GM20431 (cell line): ENCODE measurements around the gene RIMS4.
"Not testable (repeated sequence)": the region's sequence is repeated elsewhere in the genome, so short reads cannot be mapped to it uniquely, and the experiment has no call there.

Source experiments
- in situ Hi-C: fragments of 300-500 bp; cut with MseI, MboI; formaldehyde crosslinking; loops from one replicate; pipeline ENCODE4 v1.15.0; 2020; ENCODE audit warnings: low sequenced_read_pairs; ENCODE audit not compliant: unreplicated experiment

Gene RIMS4

DNA sequence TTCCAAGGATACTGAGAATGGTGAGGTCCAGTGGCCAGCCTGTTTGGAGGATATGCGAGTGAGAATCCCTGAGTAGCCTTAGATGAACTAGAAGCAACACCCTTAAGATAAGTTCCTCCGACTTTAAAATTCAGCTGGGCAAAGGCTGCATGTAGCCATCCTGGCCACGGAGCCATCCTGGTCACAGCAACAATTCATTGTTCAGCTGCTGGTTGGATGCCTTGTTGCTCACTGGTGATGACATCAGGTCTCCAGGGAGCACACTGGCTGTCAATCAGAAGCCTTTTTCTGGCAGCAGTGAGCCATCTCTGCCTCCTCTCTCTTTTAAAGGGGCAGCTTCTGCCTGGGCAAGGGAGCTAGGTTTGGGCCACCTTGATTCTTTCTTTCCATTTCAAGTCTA lies 22.4 kb upstream of the RIMS4 start:
- in situ Hi-C loops = no loop called here

DNA sequence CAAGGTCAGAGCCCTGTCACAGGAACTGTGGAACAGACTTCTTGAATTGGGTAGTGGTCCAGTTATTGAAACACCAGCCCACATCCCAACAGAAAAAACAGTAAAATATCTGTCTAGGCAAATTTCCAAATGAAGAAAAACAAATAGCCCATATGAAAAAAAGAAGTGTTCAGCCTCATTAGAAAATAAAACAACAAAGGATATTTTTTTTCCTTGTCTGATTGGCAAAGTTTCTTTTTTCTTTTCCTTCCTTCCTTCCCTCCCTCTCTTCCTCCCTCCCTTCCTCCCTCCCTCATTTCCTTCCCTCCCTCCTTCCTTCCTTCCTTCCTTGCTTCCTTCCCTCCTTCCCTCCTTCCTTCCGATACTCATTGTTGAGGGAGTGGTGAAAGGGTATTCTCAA lies 20.6 kb upstream of the RIMS4 start:
- in situ Hi-C loops = no loop called here

DNA sequence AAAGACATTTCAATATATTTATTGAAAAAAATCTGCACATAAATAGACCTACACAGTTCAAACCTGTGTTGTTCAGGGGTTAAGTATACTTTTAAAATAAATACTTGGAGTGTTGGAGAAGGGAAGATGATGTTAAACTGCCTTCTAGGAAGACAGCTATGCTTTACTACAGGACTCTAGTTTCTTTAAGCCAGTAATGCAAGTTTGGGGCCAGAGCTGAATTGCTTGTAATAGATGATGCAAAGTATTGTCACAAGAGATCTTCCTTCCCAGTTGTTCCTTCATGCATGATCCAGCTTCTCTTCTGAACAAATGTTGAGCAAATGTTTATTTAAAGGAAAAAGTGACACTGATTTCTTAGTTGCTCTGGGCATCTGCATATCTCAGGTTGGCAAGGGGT lies 20.2 kb upstream of the RIMS4 start:
- in situ Hi-C loops = no loop called here

DNA sequence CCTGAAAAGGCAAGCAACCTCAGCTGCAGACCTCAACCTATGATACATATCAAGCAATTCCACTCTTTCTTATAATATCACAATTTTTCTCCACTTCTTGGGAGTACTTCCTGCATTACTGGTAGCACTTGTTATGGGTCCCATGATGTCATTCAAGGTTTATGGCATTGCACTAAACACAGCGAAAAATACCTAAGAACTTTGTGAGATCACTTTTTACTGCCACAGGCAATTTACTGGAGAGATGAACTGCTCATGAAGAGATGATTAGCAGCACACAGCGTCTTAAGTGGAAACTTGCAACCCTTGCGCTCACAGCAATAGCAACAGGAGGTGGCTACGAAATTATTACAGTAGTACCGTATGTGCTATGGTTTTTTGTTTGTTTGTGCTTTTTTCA lies 19.3 kb upstream of the RIMS4 start:
- in situ Hi-C loops = no loop called here

DNA sequence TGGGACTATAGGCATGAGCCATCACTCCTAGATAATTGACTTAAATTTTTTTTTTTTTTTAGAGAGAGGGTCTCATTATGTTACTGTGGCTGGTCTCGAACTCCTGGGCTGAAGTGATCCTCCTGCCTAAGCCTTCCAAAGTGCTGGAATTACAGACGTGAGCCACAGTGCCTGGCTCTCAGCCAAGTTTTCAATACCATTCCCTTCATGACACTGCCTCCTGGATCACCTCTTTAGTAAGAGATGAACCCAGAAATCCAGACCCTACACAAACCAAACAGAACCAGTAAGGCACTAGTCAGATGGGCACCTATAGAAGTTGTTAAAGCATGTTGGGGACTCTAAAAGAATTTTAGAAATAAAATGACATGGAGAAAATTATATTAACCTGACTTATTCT lies 18.3 kb upstream of the RIMS4 start:
- in situ Hi-C loops = no loop called here

DNA sequence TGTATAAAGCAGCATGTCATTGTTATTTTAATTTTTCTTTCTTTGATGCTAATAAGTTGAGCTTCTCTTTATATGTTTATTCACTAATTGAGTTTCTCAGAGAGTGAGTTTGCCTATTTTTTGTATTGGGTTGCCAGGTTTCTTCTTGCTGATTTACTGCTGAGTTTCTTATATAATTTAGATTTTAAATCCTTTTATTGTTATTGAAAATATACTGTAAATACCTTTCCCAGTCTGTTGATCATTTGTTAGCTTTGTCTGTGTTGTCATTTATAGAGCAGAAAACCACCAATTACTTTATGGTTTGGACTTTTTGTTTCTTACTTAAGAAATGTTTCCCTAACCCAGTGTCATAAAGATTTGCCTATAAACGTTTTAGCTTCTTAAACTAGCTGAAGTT lies 17.1 kb upstream of the RIMS4 start:
- in situ Hi-C loops = no loop called here

DNA sequence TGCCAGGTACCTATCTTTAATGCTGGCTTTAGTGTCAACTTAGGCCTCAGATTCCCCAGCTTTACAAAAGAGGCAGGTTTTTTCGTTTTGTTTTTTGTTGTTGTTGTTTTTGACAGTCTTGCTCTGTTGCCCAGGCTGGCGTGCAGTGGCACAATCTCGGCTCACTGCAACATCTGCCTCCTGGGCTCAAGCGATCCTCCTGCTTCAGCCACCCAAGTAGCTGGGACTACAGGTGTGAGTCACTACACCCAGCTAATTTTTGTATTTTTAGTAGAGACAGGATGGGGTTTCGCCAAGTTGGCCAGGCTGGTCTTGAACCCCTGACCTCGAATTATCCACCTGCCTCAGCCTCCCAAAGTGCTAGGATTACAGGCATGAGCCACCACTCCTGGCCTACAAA lies 11.2 kb upstream of the RIMS4 start:
- in situ Hi-C loops = not testable (repeated sequence)

DNA sequence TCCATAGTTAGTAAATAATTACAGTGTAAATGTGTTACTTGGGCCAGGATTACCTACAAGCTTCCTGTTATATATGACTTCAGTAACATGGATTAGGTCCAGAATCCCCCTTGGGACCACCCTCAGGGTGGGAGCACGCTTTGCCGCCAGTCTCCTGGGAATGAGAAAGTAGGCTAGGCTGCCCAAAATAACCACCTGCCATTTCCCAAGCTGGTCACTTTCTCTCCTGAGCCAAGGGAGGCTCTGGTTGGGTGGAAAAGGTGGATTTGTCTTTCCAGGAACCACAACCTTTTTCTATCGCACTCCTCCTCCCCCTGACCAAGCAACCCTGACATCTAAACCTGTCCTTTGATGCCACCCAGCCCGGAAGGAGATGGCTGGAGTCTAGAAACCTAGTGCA lies 9.6 kb upstream of the RIMS4 start:
- in situ Hi-C loops = no loop called here

DNA sequence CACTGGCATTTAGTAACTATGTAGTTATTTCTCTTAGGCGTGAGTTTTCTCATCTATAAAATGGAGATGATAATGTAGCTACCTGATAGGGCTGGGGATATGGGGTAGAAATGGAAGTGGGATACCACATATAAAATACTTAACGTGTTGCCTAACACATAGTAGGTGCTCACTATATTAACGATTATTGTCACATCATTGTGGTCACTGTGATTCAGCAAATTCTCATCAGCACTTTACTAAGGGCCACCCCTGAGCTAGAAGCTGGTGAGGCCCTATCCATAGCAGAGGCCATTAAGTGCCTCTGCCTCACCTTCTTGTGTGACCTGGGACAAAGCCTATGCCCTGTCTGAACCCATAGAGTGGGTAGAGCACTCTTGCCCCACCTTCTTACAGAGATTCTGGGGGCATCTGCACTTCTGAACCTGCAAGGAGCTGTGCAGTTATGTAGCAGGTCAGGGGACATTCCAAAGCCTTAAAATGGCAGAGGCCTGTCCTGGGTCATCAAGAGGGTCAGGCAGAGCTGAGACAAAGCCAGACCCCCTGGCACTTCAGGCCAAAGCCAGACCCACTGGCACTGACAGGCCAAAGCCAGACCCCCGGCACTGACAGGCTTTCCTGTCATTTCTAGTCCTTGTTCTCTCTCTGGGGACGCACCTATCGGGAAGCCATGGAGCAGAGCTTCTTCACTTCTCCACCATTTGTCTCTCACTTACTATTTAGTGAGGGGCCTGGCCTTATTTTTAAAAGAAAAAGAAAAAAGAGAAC lies 7.0 kb upstream of the RIMS4 start:
- in situ Hi-C loops = no loop called here

DNA sequence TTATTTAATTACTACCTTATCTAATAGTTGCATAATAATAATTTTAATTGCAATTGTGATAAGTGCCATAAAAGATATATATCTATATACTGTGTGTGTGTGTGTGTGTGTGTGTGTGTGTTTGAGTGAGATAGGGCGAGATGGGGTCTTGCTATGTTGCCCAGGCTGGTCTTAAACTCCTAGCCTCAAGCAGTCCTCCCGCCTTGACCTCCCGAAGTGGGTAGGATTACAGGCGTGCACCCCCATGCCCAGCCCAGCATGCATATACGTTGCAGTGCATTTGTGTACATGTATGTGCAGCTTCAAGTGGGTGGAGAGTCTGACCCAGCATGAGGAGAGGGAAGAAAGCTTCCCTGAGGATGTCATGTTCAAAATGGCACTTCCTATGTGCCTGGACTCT lies 4.6 kb upstream of the RIMS4 start:
- in situ Hi-C loops = no loop called here

DNA sequence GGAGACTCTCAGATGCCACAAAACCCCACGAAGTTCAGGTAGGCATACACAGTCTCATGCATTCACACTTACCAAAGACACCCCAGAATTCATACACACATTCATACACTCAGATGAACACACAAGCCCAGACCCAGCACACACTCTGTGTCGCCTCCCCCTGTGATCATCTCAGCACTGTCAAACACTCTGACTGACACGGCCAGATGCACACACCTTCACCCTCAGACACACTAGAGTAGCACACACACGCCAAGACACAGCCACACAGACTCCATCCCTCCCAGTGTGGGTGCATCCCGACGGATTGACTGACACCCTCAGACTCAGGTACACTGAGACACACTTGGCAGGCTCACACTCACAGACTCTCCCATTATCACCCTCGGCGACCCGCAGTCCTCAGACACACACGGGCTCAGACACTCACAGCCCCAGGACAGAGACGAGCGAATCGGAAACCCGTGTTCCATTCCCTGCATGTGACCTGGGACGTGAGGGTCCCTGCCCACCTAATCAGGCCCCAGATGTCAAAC lies 872 bp upstream of the RIMS4 start:
- in situ Hi-C loops = no loop called here

DNA sequence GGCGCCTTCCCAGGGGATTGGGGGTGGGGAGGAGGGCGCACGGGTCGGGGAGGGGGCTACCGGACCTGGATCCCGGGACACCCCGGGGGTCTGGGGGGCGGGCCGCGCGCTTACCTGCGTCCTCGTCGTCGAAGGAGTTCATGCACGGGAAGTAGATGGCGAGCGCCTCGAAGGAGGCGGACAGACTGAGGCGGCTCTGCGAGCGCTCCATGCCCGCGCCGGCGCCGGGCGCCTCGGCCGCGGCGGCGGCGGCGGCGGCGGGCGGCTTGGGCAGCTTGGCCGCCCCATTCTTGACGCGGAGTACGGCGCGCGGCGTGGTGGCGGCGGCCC lies 320 bp downstream of the RIMS4 start:
- in situ Hi-C loops = no loop called here

DNA sequence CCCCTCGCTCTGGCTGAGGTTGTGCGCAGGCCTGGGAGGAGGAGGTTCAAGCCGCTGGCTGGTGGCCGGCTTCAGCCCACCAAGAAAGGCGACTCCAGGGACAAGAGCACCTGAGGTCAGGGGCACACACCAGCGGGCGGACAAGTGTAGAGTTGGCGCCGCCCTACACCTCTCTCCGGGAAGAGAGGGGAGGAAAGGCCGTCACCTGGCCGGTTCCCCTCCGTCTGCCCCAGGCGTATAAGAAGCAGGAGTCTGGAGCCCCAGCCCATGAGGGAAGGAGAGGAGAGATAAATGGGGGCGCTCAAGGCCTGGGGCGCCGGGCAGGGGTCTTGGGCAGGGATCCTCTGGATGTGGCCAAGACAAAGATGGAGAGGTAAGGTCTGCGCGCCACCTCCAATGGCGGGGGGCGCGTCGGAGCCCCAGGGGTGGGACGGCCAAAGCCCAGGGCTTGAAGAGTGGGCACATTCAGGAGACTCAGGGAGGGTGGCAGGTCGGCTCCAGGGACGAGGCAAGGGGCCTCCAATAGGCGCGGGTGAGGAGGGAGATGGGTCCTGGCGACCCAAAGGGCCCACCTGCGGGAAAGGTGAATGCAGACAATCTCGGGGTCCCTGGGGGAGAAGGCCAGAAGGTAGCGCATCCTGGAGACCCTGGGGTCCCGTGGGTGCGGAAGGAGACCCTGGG lies 826 bp downstream of the RIMS4 start:
- in situ Hi-C loops = no loop called here

DNA sequence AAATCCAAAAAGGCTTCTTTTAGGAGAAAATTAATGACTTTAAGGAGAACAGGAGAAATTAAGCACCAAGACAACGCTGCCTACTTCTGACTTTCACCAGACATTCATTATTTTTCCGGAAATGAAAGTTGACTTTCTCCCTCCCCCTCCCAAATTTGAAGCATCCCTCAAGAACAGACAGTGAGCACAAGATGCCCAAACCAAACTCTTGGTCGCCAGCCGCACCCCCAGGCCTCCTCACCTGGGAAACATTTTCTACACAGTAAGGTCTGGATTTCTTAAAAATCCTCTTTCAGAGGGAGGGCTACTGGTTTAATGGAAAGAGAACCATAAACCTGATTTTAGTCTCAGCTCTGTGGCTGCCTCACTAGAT lies 2.7 kb downstream of the RIMS4 start:
- in situ Hi-C loops = no loop called here

DNA sequence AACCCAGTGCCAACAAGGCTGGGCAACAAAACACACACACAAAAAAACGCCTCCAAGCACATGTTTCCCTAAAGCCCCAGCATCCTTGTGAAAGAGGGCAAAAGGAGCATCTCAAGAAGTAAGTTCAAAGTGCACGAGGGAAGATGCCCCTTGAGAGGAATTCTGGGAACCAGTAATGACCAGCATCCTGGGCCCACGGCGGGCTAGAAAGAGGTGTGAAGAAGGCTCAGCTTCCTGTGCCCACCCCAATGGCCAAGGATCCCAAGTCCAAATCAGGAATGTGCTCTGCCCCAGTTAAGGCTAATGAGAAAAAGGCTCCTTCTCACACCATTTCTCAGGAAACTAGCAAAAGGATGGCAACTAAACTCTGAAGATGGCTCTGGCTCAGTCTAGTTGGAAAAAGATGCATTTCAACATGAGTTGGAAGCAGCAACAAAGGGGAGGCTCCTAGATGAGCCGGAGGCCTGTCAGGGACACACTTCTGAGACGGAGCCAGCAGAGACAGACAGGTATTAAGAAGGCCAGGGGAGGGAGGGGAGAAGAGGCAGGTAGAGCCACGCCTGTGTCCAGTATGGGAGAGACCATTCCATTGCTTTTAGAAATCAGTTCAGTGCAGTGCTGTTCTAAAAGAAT lies 3.2 kb downstream of the RIMS4 start:
- in situ Hi-C loops = no loop called here

DNA sequence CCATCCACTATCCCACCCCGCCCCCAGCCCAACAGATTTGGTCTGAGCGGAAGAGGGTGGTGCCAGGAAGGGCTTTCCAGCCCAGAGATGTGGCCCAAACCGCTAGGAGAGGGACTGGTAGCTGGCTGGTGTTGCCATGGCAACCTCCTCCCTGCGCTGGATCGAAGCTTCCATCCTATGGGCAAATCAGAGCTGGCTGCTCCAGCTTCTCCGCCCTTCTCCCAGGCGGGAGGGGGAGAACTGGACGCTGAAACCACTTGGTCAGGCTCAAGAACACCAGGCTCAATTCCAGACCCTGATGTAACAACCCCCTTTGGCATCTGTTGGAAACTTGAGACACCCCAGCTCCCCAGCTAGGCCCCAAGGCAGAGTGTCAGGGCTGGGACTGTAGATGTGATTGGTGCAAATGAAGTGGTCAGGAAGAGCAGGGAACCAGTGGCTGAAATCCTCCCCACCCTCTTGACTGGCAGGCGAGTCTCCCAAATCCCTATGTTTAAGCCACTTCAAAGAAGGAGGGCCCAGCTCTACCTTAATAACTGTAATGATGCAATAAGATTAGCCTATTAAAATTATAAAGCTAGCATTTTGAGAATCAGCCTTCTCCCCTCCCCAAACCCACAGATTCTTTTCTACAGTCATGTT lies 4.2 kb downstream of the RIMS4 start:
- in situ Hi-C loops = no loop called here

DNA sequence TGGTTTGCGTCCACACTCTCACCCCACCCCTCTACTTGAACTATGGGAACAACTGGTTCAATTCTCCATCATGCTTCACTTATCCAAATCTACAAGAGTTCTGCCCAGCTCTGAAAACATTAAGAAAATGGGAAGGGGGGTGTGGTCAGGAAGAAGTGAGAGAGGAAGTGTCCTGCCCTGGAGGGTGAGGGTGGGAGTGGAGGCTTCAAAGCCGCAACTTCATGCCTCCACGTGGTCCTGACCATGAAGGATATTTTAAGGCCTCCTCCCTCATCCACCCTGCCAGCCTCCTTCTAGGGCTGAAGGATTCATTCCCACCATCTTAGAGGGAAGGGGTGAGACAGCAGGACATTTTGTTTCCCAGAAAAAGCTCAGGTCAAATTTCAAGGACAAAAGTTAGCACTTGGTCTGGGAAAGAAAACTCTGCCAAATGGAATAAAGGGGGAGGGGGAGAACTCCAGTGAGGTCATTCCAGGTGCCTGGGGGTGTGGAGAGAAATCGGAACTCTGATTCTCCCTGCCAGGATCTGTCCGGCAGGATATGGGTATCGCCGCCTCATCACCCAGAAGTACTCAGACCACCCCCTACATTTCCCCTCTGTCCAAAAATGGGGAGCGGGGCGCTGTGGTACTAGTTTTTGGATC lies 4.9 kb downstream of the RIMS4 start:
- in situ Hi-C loops = no loop called here

DNA sequence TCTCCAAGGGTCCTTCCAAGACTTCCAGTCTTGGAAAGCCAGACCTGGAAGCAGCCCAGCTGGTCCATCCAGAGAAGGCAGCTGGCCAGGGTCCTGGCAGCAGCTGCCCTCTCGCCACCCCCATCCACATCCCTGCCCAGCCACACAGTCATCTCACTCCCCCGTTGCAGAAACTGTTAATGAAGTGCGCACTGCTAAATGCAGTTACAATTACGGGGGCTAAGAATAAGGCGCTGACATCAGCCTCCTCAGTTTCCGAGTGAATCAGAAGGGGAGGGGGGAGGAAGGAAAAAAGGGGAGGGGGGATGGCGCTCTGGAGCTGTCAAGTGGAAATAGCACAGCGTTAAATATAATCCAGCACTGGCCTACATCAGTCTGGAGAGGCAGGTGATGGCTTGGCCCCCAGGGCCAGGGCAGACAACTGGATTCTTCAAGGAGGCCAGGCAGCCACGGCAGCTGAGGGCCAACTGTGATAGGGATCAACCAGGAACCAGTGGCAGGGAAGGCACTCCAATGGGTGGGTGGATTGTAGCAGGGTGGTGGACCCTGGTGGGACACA lies 6.9 kb downstream of the RIMS4 start:
- in situ Hi-C loops = no loop called here

DNA sequence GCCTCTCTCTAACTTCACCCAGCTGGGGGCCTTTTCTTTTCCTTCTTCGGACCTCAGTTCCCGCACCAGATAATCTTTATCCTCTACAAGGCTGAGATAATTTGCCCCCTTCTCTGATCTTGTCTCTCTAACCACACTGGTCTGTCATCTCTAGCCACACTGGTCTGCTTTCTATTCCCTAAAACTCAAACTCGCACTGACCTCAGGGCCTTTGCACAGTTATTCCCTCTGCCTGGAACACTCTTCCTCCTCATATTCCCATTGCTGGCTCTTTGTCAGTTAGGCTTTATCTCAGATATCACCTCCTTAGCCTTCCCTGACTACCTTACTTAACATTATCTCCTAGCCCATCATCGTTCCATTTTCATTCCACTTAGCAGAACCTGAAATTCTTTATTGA lies 7.6 kb downstream of the RIMS4 start:
- in situ Hi-C loops = no loop called here

DNA sequence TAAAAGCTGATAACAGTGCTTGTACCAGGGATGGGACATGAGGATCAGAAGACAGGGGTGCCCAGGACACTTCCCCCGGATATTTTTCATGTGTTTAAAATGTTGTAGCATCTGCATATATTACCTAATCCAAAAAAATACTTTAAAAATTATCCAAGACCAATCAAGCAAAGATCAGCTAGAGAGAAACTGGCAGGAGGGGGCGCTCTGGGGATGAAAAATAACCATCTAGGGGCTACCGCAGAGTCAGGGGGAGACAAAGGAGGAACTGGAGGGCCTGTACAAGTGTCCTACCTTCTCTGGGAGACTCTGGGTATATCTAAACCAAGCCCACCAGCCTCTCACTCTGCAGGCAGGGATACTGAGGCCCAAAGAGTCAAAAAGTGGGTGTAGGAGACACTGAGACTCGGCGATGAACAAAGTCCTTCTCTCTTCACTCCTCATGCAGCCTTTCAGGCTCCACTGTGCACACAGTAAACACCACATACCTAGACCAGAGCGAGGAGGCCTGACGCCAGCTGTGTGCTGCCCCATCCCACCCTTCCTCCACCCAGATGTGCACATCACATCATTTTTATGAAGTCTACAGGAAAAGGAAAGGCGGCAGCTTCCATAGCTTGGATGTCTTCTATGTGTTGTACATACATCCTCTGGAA lies 9.8 kb downstream of the RIMS4 start:
- in situ Hi-C loops = no loop called here
